PC-3 (cell line): ENCODE data around the gene TMEM235.

Experiments used
- EZH2 ChIP-seq: fragments of 300-600 bp; sonication (generic); IDR thresholded peaks from one replicate; pipeline ENCODE4 v1.6.1; 2017; ENCODE audit warnings: antibody characterized with exemption, mild to moderate bottlenecking, low read length; ENCODE audit not compliant: unreplicated experiment
- EZH2phosphoT487 ChIP-seq: fragments of 300-600 bp; sonication (generic); IDR thresholded peaks from 2 replicates; pipeline ENCODE4 v1.6.1; 2018; ENCODE audit warnings: mild to moderate bottlenecking, antibody characterized with exemption, low read length, borderline replicate concordance
- TF ChIP-seq, protein P1 (sequence below): fragments of 300-600 bp; sonication (generic); conservative IDR thresholded peaks from 2 replicates; pipeline ENCODE4 v1.5.1; 2017; ENCODE audit warnings: antibody characterized with exemption, low read depth, mild to moderate bottlenecking, low read length

DNA sequence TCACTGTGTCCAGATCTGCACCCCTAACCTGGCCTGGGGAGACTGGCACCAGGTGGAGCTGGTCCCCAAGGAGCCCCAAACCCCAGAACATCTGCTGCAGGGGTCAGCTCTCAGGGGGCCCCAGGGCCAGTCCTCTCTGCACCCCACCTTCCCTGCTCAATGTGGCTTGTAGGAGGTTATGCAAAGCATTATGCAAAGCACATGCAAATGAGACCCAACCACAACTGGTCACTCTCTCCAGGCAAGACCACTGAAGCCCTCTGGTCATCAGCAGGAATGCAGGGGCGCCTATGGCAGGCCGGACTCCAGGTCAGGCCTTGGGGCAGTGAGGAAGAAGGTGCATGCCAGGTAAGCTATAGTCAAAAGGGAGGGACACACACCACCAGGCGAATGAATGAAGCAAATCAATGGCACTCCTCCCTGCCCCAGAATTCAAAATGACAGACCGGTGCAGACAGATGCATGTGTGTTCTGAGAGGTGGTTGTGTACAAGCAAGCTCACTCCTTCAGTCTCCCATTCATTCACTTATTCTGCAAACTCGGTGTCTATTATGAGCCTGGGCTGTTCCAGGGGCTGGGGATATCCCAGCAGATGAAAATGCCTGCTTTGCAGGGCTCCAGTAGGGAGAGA, 48.0 kb downstream of the TMEM235 start:
- TF ChIP-seq, protein P1, sequence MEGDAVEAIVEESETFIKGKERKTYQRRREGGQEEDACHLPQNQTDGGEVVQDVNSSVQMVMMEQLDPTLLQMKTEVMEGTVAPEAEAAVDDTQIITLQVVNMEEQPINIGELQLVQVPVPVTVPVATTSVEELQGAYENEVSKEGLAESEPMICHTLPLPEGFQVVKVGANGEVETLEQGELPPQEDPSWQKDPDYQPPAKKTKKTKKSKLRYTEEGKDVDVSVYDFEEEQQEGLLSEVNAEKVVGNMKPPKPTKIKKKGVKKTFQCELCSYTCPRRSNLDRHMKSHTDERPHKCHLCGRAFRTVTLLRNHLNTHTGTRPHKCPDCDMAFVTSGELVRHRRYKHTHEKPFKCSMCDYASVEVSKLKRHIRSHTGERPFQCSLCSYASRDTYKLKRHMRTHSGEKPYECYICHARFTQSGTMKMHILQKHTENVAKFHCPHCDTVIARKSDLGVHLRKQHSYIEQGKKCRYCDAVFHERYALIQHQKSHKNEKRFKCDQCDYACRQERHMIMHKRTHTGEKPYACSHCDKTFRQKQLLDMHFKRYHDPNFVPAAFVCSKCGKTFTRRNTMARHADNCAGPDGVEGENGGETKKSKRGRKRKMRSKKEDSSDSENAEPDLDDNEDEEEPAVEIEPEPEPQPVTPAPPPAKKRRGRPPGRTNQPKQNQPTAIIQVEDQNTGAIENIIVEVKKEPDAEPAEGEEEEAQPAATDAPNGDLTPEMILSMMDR, result no peak
- no peak for TF ChIP-seq EZH2
- TF ChIP-seq EZH2phosphoT487, result no peak
